Measurements from ENCODE around the gene UHRF1.

UHRF1 gene

GRCh38 chr19:4993683-4994082, 84.4 kb downstream of the UHRF1 start:
- no peak for DNase-seq

GRCh38 chr19:4996701-4997100, 87.4 kb downstream of the UHRF1 start:
- DNase-seq, result no peak

- no peak for DNase-seq
Measured at GRCh38 chr19:4997297-4997696, 88.0 kb downstream of the UHRF1 start.

GRCh38 chr19:5000120-5000611, 90.9 kb downstream of the UHRF1 start:
- DNase-seq, result no peak

GRCh38 chr19:5001615-5002014, 92.3 kb downstream of the UHRF1 start:
- peak; percentile 47 for DNase-seq

- no peak for DNase-seq
Measured at GRCh38 chr19:5002143-5002542, 92.8 kb downstream of the UHRF1 start.

GRCh38 chr19:5003781-5004180, 94.5 kb downstream of the UHRF1 start:
- DNase-seq, result no peak

GRCh38 chr19:5005096-5005495, 95.8 kb downstream of the UHRF1 start:
- no peak for DNase-seq

GRCh38 chr19:5006201-5006600, 96.9 kb downstream of the UHRF1 start:
- no peak for DNase-seq

GRCh38 chr19:5006821-5007220, 97.5 kb downstream of the UHRF1 start:
- no peak for DNase-seq
